Astrocyte of the cerebellum (primary cell): ENCODE results near the gene MROH2A.

Experiments
- DNase-seq: peaks from one replicate; pipeline ENCODE4 v3.0.0-alpha.2; 2011; ENCODE audit warnings: low read depth
- H3K4me3 ChIP-seq: 2 replicates; pipeline ENCODE4 v1.5.1; 2011; ENCODE audit warnings: mild to moderate bottlenecking, low read depth, low read length, moderate library complexity
- in situ Hi-C: cut with HindIII; loops from 2 replicates; pipeline ENCODE4 v1.10.0; 2017; ENCODE audit warnings: low sequenced_read_pairs
- TF ChIP-seq, protein P1 (sequence below): IDR thresholded peaks from 2 replicates; pipeline ENCODE4 v1.5.1; 2012; ENCODE audit warnings: low read length, low read depth, moderate library complexity, mild to moderate bottlenecking; ENCODE audit errors: missing control alignments

MROH2A gene

DNA sequence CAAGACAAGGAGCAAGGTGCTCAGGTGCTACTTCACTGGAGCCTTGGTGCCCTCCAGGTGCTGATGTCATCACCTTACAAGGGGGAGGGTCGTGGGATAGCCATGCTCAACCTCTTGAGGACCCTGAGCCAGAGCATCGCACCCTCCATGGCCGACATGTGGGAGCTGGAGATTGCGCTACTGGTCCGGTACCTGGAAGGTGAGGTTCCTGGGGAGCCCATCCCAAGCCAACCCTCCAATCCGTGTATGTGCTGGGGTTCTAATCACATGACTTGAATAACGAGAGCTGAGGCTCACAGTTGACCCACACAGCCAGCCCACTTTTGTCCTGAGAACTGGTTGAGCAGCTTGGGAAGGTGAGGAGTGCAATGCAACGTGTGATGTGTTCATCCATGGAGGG, 25.9 kb downstream of the MROH2A start:
- TF ChIP-seq, protein P1, sequence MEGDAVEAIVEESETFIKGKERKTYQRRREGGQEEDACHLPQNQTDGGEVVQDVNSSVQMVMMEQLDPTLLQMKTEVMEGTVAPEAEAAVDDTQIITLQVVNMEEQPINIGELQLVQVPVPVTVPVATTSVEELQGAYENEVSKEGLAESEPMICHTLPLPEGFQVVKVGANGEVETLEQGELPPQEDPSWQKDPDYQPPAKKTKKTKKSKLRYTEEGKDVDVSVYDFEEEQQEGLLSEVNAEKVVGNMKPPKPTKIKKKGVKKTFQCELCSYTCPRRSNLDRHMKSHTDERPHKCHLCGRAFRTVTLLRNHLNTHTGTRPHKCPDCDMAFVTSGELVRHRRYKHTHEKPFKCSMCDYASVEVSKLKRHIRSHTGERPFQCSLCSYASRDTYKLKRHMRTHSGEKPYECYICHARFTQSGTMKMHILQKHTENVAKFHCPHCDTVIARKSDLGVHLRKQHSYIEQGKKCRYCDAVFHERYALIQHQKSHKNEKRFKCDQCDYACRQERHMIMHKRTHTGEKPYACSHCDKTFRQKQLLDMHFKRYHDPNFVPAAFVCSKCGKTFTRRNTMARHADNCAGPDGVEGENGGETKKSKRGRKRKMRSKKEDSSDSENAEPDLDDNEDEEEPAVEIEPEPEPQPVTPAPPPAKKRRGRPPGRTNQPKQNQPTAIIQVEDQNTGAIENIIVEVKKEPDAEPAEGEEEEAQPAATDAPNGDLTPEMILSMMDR = no peak
- in situ Hi-C loops = no loop called here
- H3K4me3 ChIP-seq = no peak overlapping the region
- DNase-seq = no peak

DNA sequence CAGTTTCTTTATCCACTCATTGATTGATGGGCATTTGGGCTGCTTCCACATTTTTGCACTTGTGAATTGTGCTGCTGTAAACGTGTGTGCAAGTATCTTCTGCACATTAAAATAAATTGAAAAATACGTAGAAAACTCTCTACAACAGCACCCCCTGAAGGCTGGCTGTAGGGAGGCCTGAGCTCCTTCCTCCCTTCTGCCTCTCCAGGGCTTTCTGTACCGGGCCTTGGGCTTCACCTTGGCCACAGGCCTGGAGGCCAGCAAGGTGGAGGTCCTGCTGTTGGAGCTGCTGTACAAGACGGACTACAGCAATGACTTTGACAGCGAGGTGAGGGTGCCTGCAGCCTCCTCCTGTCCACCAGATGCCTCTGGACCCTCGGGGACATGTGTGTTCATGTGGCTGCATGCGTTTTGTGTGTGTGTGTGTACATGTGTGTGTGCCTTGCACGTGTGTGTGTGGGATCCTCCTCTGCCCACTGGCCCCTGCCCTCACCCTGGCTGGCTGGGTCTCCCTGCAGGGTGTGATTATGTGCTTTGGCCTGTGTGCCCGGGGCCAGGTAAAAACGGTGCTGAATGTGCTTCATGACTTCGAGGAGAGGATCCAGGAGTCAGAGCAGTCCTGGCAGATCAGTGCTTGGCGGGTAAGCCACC, 29.2 kb downstream of the MROH2A start:
- no peak overlapping the region for H3K4me3 ChIP-seq
- no peak for DNase-seq
- TF ChIP-seq, protein P1 = no peak
- in situ Hi-C loops = no loop called here

DNA sequence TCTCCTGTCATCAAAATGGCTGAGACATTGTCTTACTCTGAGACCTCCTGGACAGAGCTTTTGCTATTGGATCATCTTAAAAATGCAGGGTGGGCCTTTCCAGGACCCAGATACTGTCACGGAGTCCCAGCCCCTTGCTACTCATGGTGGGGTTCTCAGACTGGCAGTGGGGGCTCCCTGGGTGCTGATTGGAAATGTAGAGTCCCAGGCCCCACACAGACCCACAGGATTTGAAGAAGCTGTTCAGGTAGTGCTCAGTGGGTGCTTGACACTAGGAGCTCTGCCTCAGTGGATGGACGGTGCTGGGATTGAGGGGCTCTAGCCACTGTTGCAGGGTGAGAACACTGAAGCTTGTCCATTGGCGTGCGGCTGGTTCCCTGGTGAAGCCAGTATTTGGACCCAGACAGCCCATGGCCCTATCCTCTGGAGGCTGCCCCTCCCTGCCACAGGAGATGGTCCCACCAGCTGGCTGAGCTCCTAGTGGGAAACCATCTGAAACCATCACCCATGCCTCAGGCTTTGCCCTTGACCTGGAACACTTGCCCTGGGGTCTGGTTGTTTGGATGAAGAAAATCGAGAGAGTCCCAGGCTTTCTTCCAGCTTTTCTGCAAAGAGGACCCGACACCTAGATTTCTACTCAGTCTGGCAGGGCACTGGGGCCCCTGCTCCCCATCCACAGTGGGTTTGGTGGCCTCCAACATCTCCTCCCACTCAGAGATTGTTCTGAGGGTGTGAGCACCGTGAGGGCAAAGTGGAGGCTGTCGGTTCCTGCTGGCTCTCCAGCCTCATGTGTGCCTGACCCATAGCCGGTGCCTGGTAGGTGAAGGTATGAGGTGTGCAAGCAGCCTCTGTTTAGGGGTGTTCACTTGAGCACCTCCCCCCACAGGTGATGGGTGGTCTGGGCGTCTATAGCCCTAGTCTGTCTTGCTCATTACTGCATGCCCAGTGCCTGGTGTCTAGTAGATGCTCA, 30.1 kb downstream of the MROH2A start:
- no peak overlapping the region for H3K4me3 ChIP-seq
- DNase-seq = no peak
- TF ChIP-seq, protein P1 = no peak
- in situ Hi-C loops = no loop called here

DNA sequence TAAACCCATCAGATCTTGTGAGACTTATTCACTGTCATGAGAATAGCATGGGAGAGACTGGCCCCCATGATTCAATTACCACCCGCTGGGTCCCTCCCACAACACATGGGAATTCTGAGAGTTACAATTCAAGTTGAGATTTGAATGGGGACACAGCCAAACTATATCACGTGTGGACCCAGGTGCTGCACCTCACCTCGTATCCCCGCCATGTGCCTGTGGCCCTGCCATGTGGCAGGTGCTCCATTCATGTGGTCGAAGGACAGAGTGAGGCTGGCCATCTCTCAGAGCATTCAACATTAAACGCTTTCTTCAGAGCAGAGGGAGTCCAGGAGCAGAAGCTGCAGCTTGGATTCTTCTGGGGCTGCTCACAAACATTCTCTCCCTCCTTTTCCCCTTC, 32.3 kb downstream of the MROH2A start:
- no peak overlapping the region for H3K4me3 ChIP-seq
- in situ Hi-C loops = no loop called here
- no peak for DNase-seq
- TF ChIP-seq, protein P1 = no peak

DNA sequence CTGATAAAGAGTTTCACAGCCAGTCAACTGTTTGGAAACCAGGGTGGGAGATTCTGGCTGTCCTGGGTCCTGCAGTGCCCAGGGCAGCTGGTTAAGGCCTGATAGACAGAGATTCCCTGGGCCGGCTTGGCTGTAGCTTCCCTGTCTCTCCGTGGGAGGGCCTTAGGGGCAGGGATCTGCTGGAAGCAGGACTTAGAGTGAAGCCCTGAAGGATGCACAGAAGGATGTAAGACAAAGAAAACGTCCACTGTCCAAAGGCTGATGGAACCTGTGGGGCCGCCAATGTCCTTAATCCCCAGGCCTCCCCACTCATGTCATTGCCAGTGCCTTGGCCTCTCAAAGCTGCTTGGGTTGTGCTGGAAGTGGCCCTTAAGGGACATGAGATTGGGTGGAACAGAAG, 33.0 kb downstream of the MROH2A start:
- no peak overlapping the region for H3K4me3 ChIP-seq
- no peak for DNase-seq
- TF ChIP-seq, protein P1 = no peak
- in situ Hi-C loops = no loop called here

DNA sequence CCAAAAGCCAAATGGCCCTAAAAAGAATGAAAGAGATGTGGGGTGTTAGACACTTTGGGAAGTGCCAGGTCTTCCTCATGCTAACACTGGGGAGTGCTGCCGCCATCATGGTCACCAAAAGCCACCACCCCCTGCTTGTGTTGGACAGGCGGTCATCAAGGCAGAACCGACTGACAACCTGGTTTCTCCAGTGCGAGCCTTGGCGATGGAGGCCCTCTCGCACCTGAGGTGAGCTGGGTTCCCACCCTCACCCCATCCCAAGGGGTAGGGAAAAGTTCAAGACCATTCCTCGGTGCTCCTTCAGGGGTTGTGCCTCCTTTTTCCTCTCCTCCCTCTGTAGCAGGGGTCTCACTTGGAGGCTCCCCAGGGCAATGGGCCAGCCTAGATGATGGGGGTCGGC, 33.6 kb downstream of the MROH2A start:
- TF ChIP-seq, protein P1 = no peak
- no peak for DNase-seq
- in situ Hi-C loops = no loop called here
- no peak overlapping the region for H3K4me3 ChIP-seq
